HG03565 (cell line): ENCODE data around the gene TSNAXIP1.
"Not testable (repeated sequence)": the region's sequence is repeated elsewhere in the genome, so short reads cannot be mapped to it uniquely, and the experiment has no call there.

ENCODE experiments used
- ATAC-seq: cut with Tn5 transposase; IDR thresholded peaks from one replicate; pipeline ENCODE4 v1.9.1; 2021; ENCODE audit warnings: mild to moderate bottlenecking, moderate library complexity; ENCODE audit not compliant: unreplicated experiment

TSNAXIP1 gene

GRCh38 chr16:67833415-67834241 is 26.9 kb downstream of the TSNAXIP1 start:
- peak; percentile 91 for ATAC-seq

DNA sequence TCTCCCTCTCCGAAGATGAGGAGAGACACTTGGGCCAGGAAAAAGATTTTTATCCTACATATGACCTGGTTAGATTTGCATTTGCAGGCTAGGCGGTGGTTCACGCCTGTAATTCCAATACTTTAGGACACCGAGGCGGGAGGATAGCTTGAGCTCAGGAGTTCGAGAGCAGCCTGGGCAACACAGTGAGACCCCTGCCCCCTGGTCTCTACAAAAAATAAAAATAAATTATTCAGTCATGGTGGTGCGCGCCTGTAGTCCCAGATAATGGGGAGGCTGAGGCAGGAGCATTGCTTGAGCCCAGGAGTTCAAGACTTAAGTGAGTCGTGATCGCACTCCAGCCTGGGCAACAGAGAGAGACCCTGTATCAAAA is 27.5 kb downstream of the TSNAXIP1 start:
- no peak for ATAC-seq

DNA sequence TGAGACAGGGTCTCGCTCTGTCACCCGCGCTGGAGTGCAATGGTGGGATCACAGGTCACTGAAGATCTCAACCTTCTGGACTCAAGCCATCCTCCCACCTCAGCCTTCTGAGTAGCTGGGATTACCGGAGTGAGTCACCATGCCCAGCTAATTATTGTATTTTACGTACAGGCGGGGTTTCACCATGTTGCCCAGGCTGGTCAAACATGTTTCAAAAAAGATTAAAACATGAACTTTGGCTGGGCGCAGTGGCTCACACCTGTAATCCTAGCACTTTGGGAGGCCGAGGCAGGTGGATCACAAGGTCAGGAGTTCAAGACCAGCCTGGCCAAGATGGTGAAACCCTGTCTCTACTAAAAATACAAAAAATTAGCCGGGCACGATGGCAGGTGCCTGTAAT is 30.5 kb downstream of the TSNAXIP1 start:
- ATAC-seq = not testable (repeated sequence)

- ATAC-seq = no peak
Measured at GRCh38 chr16:67837811-67838210, 31.1 kb downstream of the TSNAXIP1 start.

DNA sequence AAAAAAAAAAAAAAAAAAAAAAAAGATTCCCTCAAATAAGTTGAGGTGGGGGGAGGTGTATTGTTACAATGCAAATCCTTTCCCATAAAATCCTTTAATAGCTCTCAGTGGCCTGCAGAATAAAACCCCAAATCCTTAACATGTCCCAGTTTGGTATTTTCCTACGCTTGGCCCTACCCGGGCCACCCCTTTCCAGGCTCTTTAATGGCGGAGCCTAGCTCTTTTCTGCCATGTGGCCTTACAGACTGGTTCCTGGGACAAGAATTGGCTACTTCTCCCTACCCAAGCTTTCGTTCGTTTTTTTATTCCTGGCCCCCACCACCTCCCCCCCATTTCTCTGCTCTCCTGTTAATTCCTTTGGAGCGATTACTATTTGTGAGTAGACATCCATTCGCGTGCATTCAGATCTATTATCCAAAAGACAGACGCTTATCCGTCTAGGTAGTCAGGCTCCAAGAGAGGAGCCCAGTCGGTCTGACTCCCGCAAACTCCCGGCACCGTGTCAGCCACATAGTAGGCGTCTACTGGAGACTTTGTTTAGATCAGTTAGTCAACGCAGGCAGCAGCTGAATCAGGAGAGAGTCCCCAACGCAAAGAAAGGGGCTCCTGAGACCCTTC is 34.6 kb downstream of the TSNAXIP1 start:
- no peak for ATAC-seq

GRCh38 chr16:67841816-67842508 is 35.3 kb downstream of the TSNAXIP1 start, which contains the start of gene THAP11:
Gene THAP11 (plus strand): TSS chr16:67842320. CDS start chr16:67842555, 235 bp downstream.
- peak; percentile 51 for ATAC-seq

GRCh38 chr16:67842509-67843342 is 36.0 kb downstream of the TSNAXIP1 start:
- no peak for ATAC-seq

GRCh38 chr16:67843343-67843765 is 36.7 kb downstream of the TSNAXIP1 start:
- no peak for ATAC-seq

DNA sequence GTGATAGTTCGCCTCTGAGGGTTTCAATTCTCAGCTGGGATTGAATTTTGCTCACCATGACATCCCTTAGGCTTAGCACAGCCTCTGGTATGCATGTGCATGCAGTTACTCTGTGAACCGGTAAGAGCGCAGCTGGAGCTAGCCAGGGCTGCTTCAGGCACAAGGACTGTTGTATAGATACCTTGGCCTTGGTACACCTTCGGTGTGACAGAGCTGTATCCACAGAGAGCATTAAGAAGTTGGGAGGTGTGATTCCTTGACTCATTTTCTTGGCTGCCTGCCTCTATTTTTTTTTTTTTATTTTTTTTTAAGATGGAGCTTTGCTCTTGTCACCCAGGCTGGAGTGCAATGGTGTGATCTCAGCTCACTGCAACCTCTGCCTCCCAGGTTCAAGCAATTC is 37.8 kb downstream of the TSNAXIP1 start:
- ATAC-seq = no peak

DNA sequence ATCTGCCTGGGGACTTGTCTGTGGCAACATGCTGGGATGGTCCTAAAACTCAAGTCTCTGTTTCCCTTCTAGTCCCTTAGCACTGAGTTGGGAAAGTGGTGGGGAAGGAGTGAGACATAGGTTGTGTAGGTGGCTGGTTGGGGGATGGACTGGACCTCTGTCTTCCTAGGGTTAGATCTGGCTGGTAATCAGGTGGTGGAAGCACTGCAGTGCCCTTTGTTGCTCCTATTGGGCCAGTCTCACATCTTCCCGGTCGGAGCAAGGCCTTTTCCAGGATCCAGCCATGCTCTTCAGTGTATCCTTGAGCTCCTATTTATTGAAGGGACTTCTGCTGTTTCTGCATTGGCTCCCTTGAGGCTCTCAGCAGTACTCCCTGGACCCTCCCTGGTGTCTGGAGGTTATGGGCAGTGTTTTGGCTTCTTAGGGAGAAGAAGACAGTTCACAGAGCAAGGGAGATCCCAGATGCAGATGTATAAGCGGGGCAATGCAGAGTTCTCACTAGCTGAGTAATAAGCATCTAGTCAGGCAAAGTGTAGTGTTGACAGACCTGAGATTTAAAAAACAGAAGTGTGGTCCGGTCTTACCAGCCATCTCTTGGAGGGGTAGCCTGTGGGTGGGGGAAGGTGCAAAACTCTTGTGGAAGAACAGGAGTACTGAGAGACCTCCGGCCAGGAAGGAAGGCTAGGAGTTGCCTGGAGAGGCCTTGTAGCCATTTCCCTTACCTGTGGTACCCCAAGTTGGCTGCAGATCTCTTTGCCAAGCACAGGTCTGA is 38.8 kb downstream of the TSNAXIP1 start:
- no peak for ATAC-seq

DNA sequence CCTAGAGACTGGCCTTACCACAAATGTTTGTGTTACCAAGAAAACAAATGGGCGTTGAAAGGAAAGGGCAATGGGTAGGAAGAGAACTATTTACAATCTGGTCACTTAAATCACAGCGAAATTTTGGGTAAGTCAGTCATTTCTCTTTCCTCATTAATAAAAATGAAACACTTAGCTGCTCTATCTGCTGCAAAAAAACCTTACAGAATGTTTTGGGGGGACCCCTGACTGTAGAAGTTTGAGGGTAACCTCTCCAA is 39.3 kb downstream of the TSNAXIP1 start:
- no peak for ATAC-seq

DNA sequence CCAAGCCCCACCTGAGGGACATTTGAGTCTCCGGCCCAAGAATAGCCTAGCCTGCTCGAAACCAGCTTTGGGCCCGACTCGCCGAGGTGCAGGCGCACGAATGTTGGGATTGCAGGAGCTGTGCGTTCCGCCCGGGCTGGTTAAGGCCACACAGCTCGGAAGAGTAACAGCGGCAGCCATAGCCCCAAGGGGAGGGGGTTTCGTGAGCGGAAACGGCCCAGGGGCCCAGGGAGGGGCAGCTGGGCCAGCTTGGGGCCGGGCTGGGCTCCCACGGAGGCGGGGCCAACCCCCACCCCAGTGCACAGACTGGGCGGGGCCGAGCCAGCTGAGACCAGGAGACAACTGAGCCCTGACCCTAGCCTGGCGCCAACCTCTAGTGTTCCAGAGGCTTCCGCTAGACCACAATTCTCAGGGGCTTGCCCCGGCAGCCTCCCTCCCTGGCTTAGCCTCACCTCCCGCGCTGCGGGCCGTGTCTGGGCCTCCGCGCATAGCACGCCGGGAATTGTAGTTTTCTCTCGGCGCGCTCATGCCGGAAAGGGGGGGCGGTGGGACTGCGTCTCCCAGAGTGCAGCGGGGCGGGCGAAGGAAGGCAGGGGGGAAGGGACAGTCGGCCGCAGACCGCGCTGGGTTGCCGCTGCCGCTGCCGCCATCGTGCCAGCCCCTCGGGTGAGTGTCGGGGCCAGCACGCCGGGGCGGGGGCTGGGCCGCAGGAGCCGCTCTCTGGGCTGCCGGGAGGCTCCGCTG is 39.8 kb downstream of the TSNAXIP1 start, which contains the start of gene NUTF2:
Gene NUTF2 (plus strand): TSS at position 614 of the 744 bp plus-strand sequence. CDS start 18,198 bp downstream, outside the sequence.
- peak; percentile 42 for ATAC-seq

- ATAC-seq = peak; percentile 27
Measured at GRCh38 chr16:67847064-67847861, 40.6 kb downstream of the TSNAXIP1 start, which contains the start of gene CENPT. Gene CENPT (minus strand): TSS chr16:67847693. CDS start chr16:67833859, 13,834 bp downstream.

- no peak for ATAC-seq
Measured at GRCh38 chr16:67848118-67848517, 41.4 kb downstream of the TSNAXIP1 start.

DNA sequence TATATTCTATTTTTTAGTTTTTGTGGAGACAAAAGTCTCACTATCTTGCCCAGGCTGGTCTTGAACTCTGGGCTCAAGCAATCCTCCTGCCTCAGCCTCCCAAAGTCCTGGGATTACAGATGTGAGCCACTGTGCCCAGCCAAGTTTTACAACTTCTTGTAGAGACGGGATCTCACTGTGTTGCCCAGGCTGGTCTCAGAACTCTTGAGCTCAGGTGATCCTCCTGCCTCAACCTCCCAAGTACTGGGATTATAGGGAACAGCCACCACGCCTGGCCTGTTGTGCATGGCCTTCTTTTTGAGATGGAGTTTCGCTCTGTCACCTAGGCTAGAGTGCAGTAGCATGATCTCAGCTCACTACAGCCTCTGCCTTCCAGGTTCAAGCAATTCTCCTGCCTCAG is 47.0 kb downstream of the TSNAXIP1 start:
- no peak for ATAC-seq

DNA sequence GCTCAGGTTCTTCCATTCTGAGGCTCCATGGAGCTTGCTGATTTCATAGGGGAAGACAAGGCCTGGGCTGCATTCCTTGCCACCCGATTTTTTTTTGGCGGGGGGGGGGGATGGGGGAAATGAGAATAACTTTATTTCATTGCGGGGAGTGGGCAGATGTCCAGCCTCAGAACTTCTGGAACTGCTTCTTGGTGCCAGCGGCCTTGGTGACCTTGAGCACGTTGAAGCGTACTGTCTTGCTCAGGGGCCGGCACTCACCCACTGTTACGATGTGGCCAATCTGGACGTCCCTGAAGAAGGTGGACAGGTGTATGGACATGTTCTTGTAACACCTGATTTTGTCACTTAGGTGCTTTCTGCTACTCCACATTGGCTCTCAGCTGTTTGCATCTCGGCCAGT is 49.1 kb downstream of the TSNAXIP1 start:
- no peak for ATAC-seq

- ATAC-seq = no peak
Measured at GRCh38 chr16:67856927-67857546, 50.3 kb downstream of the TSNAXIP1 start.
